ENCODE results near the gene ANKRD24. TPM values are rescaled to one million over a fixed set of nuclear protein-coding genes. Genes with fewer than 3 reads are reported as not detected.
A peak's percentile ranks its signal among the peaks of the same experiment; 100 is the strongest.

ANKRD24 gene
- total and polyA plus RNA-seq, 2 of the 13 experiments (the other 11 are each of a cell fraction or from before 2014, with no cell fraction given): 0.13 to 0.24 TPM

GRCh38 chr19:4246767-4247593, 64.5 kb downstream of the ANKRD24 start, which contains the start of gene YJU2 (continued):
- TF ChIP-seq E2F1 (CRISPR knock-in tag; IDR thresholded peaks at IDR 0.05) (0 out of 2 replicates have a peak, but pooled peaks have one; percentile 23), ARNT2 (CRISPR knock-in tag; IDR thresholded peaks at IDR 0.05; ENCODE audit: low read depth) (0 out of 2 replicates have a peak, but pooled peaks have one; percentile 1), SRSF4 (IDR thresholded peaks at IDR 0.05; ENCODE audit: low read depth, low read length, poor library complexity, severe bottlenecking) (no peak), MXD4 (CRISPR knock-in tag; IDR thresholded peaks at IDR 0.05) (peak; percentile 87), HNRNPL (IDR thresholded peaks at IDR 0.05; ENCODE audit: low read depth, low read length) (peak; percentile 78; the same call in 1 of the 2 replicates), MED1 (CRISPR knock-in tag; IDR thresholded peaks at IDR 0.05) (peak; percentile 44; the same call in 1 of the 2 replicates), ETV5 (CRISPR knock-in tag; IDR thresholded peaks at IDR 0.05; ENCODE audit: borderline replicate concordance) (no peak), FOSL2 (CRISPR knock-in tag; IDR thresholded peaks at IDR 0.05) (peak; percentile 42; the same call in 1 of the 2 replicates), ATF3 (CRISPR knock-in tag; IDR thresholded peaks at IDR 0.05) (peak; percentile 21; the same call in 1 of the 2 replicates), ZEB1 (IDR thresholded peaks at IDR 0.05; ENCODE audit: insufficient replicate concordance, low read depth) (peak; percentile 58), TFAP4 (IDR thresholded peaks at IDR 0.05; ENCODE audit: borderline replicate concordance, low read depth) (peak; percentile 38; the same call in 1 of the 2 replicates), HIVEP1 (CRISPR knock-in tag; IDR thresholded peaks at IDR 0.05) (peak; percentile 39; the same call in 1 of the 2 replicates), SP2 (CRISPR knock-in tag; IDR thresholded peaks at IDR 0.05) (peak; percentile 99), ZNF781 (CRISPR knock-in tag; IDR thresholded peaks at IDR 0.05; ENCODE audit: borderline replicate concordance, not compliant biosample characterization) (peak; percentile 24), PHF20 (CRISPR knock-in tag; IDR thresholded peaks at IDR 0.05) (peak; percentile 97), ETV6 (CRISPR knock-in tag; conservative IDR thresholded peaks at IDR 0.05) (0 out of 2 replicates have a peak, but pooled peaks have one; percentile 28), ZNF891 (CRISPR knock-in tag; IDR thresholded peaks at IDR 0.05) (no peak), PATZ1 (CRISPR knock-in tag; IDR thresholded peaks at IDR 0.05) (peak; percentile 75), U2AF1 (optimal IDR thresholded peaks at IDR 0.05; ENCODE audit: low read depth, low read length) (no peak), HNRNPUL1 (IDR thresholded peaks at IDR 0.05; ENCODE audit: low read depth, low read length) (no peak), ZFYVE20 (CRISPR knock-in tag; IDR thresholded peaks at IDR 0.05; ENCODE audit: borderline replicate concordance, low read depth) (no peak), ZFP91 (CRISPR knock-in tag; IDR thresholded peaks at IDR 0.05; ENCODE audit: borderline replicate concordance) (peak; percentile 75; the same call in 1 of the 2 replicates)
